GM12875 (cell line): ENCODE data around the gene FGD4.

Experiments used
- H3K4me3 ChIP-seq: one replicate; pipeline ENCODE4 v1.5.1; 2011; ENCODE audit warnings: low read depth, low read length, control low read depth
- TF ChIP-seq, protein P1 (sequence below): IDR thresholded peaks from 2 replicates; pipeline ENCODE4 v1.5.1; 2011; ENCODE audit warnings: low read depth, mild to moderate bottlenecking, control low read depth, inconsistent platforms, low read length, moderate library complexity, borderline replicate concordance; ENCODE audit not compliant: insufficient read depth

FGD4 gene

GRCh38 chr12:32366714-32367113, 32.6 kb upstream of the FGD4 start:
- TF ChIP-seq, protein P1, sequence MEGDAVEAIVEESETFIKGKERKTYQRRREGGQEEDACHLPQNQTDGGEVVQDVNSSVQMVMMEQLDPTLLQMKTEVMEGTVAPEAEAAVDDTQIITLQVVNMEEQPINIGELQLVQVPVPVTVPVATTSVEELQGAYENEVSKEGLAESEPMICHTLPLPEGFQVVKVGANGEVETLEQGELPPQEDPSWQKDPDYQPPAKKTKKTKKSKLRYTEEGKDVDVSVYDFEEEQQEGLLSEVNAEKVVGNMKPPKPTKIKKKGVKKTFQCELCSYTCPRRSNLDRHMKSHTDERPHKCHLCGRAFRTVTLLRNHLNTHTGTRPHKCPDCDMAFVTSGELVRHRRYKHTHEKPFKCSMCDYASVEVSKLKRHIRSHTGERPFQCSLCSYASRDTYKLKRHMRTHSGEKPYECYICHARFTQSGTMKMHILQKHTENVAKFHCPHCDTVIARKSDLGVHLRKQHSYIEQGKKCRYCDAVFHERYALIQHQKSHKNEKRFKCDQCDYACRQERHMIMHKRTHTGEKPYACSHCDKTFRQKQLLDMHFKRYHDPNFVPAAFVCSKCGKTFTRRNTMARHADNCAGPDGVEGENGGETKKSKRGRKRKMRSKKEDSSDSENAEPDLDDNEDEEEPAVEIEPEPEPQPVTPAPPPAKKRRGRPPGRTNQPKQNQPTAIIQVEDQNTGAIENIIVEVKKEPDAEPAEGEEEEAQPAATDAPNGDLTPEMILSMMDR = no peak
- no peak overlapping the region for H3K4me3 ChIP-seq

- H3K4me3 ChIP-seq = no peak overlapping the region
- TF ChIP-seq, protein P1 = no peak
Measured at GRCh38 chr12:32367381-32367780, 32.0 kb upstream of the FGD4 start.

GRCh38 chr12:32369202-32369601, 30.2 kb upstream of the FGD4 start:
- no peak overlapping the region for H3K4me3 ChIP-seq
- TF ChIP-seq, protein P1 = no peak

GRCh38 chr12:32377344-32378055, 21.9 kb upstream of the FGD4 start:
- TF ChIP-seq, protein P1 = no peak
- no peak overlapping the region for H3K4me3 ChIP-seq

GRCh38 chr12:32379213-32379612, 20.1 kb upstream of the FGD4 start:
- TF ChIP-seq, protein P1 = no peak
- no peak overlapping the region for H3K4me3 ChIP-seq

DNA sequence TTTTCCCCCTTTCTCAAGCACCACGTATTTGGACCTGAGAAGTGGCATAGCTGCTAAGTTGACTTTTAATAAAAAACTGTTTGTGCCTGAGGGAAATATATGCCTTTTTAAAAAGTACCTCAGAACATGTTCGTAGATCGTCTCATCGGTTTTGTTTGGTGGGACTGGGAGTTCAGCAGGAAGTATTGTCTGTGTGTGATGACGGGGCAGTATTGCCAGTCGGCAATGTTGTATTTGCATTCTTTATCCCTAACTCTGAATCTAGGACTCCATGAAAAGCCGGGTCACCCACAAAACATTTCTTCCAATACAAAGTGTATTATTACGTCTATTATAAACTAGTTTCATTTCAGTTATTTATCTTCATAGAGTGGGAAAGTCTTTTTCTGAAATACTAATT, 19.7 kb upstream of the FGD4 start:
- TF ChIP-seq, protein P1 = no peak
- H3K4me3 ChIP-seq = no peak overlapping the region

GRCh38 chr12:32382226-32382625, 17.1 kb upstream of the FGD4 start:
- H3K4me3 ChIP-seq = no peak overlapping the region
- TF ChIP-seq, protein P1 = no peak
